Activated naive CD8-positive, alpha-beta T cell (primary cell): ENCODE results near the gene LY6G6C.

ENCODE experiments used
- H3K27ac Mint-ChIP-seq: one replicate; pipeline ENCODE4 v1.8.0; 2021; ENCODE audit warnings: mixed read lengths
- H3K27me3 Mint-ChIP-seq: one replicate; pipeline ENCODE4 v1.8.0; 2021; ENCODE audit warnings: mixed read lengths
- H3K36me3 Mint-ChIP-seq: one replicate; pipeline ENCODE4 v1.8.0; 2021; ENCODE audit warnings: mixed read lengths
- H3K4me1 Mint-ChIP-seq: one replicate; pipeline ENCODE4 v1.8.0; 2021; ENCODE audit warnings: low read depth, mixed read lengths
- H3K4me3 Mint-ChIP-seq: one replicate; pipeline ENCODE4 v1.8.0; 2021; ENCODE audit warnings: mild to moderate bottlenecking, mixed read lengths
- H3K9me3 Mint-ChIP-seq: one replicate; pipeline ENCODE4 v1.8.0; 2021; ENCODE audit warnings: low read depth, mixed read lengths

The LY6G6C gene, protein sequence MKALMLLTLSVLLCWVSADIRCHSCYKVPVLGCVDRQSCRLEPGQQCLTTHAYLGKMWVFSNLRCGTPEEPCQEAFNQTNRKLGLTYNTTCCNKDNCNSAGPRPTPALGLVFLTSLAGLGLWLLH

GRCh38 chr6:31721351-31722020, at the start of gene LY6G6C:
Gene LY6G6C (minus strand): TSS chr6:31721746. CDS start chr6:31721679, 67 bp downstream.
- Mint-ChIP-seq H3K36me3 (no peaks in the 10 kb centered on the region), H3K9me3 (no peaks in the 10 kb centered on the region), H3K4me3 (peak within 1 kb of the TSS; percentile 5), H3K27me3 (no peaks in the 10 kb centered on the region), H3K27ac (no peak within 1 kb of the TSS), H3K4me1 (peaks cover 17% of the 10 kb centered on the region)

- no peaks in the 10 kb centered on the region for H3K9me3 Mint-ChIP-seq
- peaks cover 32% of the 10 kb centered on the region for H3K4me1 Mint-ChIP-seq
- H3K27ac Mint-ChIP-seq, result no peak overlapping the region
- no peaks in the 10 kb centered on the region for H3K36me3 Mint-ChIP-seq
- H3K27me3 Mint-ChIP-seq, result no peaks in the 10 kb centered on the region
- H3K4me3 Mint-ChIP-seq, result no peak overlapping the region
Measured at GRCh38 chr6:31770860-31771259, 49.3 kb upstream of the LY6G6C start.

DNA sequence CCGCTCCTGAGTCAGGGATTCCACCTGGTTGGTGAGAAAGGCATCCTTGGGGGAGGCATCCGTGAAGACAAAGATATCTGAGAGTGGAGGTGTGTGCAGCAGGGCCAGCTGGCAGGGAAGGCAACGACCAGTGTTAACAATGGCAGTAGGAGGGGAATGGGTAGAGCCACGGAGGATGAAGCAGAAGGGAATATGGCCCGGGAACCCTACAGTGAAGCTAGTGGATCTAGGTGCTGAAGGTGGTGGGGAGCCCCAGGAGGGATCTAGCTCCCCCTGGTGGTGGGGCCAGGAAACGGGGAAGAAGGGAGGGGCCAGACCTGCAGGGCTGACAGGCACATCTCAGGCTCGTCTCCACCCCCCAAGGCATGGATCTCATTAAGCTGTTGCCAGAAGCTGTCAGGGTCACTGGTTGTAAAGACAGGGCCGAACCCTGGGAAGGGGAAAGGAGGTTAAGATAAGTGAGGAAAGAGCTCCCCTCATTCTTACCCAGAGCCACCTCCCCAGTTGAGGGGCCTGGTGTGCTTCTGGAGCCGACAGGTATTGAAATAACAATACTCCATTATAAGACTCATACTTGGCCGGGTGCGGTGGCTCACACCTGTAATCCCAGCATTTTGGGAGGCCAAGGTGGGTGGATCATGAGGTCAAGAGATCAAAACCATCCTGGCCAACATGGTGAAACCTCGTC, 48.3 kb upstream of the LY6G6C start:
- H3K27me3 Mint-ChIP-seq, result no peaks in the 10 kb centered on the region
- no peaks in the 10 kb centered on the region for H3K9me3 Mint-ChIP-seq
- peaks cover 27% of the 10 kb centered on the region for H3K4me1 Mint-ChIP-seq
- H3K4me3 Mint-ChIP-seq, result no peak overlapping the region
- H3K36me3 Mint-ChIP-seq, result no peaks in the 10 kb centered on the region
- no peak overlapping the region for H3K27ac Mint-ChIP-seq

DNA sequence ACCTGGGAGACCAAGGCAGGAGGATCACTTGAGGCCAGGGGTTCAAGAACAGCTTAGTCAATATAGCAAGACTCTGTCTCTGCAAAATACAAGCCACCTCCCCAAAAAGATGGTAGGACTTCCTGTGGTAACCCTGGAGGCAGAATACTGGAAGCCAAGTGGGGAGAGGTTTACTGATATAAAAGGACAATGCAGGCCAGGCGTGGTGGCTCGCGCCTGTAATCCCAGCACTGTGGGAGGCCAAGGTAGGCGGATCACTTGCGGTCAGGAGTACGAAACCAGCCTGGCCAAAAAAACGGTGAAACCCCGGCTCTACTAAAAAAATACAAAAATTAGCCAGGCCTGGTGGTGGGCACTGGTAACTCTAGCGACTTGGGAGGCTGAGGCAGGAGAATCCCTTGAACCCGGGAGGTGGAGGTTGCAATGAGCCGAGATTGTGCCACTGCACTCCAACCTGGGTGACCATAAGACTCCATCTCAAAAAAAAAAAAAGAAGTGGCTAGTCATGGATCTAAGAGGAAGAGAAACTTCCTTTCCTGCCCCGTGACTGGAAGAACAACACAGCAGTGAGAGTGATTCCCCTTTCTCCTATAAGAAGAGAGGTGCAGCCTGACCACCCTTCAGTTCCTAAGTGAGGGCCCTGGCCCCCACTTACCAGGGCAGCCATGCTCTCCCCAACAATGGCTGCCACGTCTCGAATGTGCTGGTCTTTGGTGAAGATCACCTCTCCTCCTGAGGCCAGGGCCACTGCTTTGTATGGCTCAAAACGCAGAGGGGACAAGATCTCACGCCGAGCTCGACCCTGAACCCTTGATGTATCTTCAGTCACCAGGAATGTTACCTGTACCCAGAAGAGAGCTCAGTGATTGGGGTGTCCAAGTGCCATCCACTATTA, 47.1 kb upstream of the LY6G6C start:
- Mint-ChIP-seq H3K36me3 (peaks cover 2% of the 10 kb centered on the region), H3K9me3 (no peaks in the 10 kb centered on the region), H3K27me3 (no peaks in the 10 kb centered on the region), H3K4me3 (no peak overlapping the region), H3K27ac (no peak overlapping the region), H3K4me1 (peaks cover 27% of the 10 kb centered on the region)

- no peak overlapping the region for H3K4me3 Mint-ChIP-seq
- H3K36me3 Mint-ChIP-seq, result peaks cover 8% of the 10 kb centered on the region
- no peaks in the 10 kb centered on the region for H3K9me3 Mint-ChIP-seq
Measured at GRCh38 chr6:31767096-31767645, 45.6 kb upstream of the LY6G6C start.

DNA sequence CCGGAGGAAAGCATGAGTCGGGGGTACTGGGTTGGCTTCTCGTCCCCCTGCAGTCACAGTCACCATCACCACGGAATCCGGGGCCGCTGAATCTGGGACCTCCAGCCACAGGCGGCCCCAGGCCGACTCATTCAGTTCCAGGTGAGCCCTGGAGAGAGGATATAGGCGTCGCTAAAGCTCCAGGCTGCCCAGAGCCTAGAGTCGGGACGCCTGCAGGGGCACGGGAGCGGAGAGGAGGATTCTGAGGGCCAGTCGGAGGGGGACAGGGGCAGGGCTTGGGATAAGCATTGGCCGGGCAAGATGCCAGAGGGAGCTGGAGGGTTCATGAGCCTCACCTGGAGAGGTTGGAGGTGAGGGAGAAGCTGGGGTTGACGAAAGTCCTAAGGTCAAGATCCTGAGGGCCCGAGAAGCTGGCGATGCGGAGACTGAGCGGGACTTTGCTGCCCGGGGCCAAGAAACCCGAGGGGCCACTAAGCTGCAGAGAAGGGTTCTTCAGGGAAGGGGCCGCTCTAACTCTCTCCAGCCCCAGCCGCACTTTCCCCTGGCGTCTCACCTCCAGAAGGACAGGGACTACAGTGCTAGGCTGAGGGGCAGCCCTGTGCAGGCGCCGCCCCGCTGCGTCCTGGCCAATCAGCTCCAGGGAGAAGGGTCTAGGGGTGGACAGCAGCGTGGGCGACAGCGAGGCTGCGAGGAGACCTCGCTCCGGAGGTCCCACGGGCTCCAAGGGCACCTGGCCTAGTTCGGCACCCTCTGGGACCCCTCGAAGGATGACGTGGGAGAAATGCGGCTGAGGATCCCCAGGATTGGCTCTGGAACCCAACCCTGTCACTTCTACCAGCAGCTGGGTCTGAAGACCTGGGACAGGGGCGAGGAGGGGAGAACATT, 44.6 kb upstream of the LY6G6C start:
- Mint-ChIP-seq H3K36me3 (peaks cover 13% of the 10 kb centered on the region), H3K9me3 (no peaks in the 10 kb centered on the region), H3K4me1 (peaks cover 11% of the 10 kb centered on the region), H3K27me3 (no peaks in the 10 kb centered on the region), H3K27ac (no peak overlapping the region), H3K4me3 (no peak overlapping the region)

More at GRCh38 chr6:31767096-31767645, 45.6 kb upstream of the LY6G6C start:
- Mint-ChIP-seq H3K27ac (no peak overlapping the region), H3K27me3 (no peaks in the 10 kb centered on the region), H3K4me1 (peaks cover 18% of the 10 kb centered on the region)

DNA sequence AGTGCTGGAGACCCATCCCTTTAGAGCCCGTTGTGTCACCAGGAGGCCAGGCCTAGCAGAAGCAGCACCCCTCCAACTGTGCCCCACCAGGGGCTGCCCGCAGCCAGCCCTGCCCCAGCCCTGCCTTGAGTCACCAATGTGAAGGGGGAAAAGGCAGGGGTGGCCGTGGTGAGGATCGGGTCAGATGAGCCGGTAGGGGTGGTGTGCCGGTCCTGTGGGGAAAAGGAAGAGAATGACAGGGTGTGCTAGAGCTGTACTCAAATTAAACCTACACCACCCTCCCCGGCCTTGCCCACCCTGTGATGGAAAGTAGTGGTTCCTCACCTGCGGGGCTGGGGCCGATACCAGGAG, 44.0 kb upstream of the LY6G6C start:
- Mint-ChIP-seq H3K27me3 (no peaks in the 10 kb centered on the region), H3K4me1 (peaks cover 7% of the 10 kb centered on the region), H3K27ac (no peak overlapping the region), H3K9me3 (no peaks in the 10 kb centered on the region), H3K36me3 (peaks cover 16% of the 10 kb centered on the region), H3K4me3 (no peak overlapping the region)

DNA sequence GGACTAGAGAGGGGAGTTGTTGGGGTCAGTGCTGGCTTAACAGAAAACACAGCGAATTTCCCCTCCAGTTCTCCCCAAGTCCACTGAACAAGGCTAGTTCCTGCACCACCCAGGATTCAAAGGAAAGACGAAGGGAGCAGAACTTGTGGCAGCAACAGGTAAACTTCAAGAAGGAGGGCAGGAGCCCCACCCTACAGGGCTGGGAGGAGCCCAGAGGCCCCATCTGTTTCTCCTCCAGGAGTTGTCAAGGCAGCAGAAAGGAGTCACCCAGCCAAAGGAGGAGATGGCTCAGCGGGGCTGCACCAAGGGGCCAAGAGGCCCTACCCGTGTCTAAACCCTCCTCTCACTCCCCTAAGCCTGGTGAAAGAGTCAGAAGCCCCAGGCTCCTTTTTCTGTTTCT, 42.7 kb upstream of the LY6G6C start:
- Mint-ChIP-seq H3K4me1 (peaks cover 2% of the 10 kb centered on the region), H3K27ac (no peak overlapping the region)

DNA sequence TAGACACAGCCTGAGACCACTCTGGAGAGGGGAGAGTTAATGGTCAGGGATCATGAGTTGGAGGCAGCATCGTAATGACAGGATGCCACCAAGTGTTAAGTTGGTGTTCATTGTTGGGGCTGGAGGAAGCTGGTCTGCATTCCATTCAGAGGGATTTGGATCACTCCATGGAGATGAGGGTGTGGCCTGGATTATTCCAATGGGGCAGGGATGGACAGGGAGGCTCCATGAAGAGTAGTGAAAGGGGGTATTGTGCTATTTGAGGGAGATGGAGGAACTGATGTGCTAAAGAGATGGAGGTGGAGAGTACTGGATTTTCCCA, 42.0 kb upstream of the LY6G6C start:
- no peaks in the 10 kb centered on the region for H3K9me3 Mint-ChIP-seq
- H3K4me3 Mint-ChIP-seq, result no peak overlapping the region
- no peaks in the 10 kb centered on the region for H3K27me3 Mint-ChIP-seq
- H3K36me3 Mint-ChIP-seq, result peaks cover 23% of the 10 kb centered on the region
- peaks cover 2% of the 10 kb centered on the region for H3K4me1 Mint-ChIP-seq
- H3K27ac Mint-ChIP-seq, result no peak overlapping the region

More for the DNA sequence above, 42.7 kb upstream of the LY6G6C start:
- Mint-ChIP-seq H3K27me3 (no peaks in the 10 kb centered on the region), H3K9me3 (no peaks in the 10 kb centered on the region), H3K4me3 (no peak overlapping the region), H3K36me3 (peaks cover 19% of the 10 kb centered on the region)

DNA sequence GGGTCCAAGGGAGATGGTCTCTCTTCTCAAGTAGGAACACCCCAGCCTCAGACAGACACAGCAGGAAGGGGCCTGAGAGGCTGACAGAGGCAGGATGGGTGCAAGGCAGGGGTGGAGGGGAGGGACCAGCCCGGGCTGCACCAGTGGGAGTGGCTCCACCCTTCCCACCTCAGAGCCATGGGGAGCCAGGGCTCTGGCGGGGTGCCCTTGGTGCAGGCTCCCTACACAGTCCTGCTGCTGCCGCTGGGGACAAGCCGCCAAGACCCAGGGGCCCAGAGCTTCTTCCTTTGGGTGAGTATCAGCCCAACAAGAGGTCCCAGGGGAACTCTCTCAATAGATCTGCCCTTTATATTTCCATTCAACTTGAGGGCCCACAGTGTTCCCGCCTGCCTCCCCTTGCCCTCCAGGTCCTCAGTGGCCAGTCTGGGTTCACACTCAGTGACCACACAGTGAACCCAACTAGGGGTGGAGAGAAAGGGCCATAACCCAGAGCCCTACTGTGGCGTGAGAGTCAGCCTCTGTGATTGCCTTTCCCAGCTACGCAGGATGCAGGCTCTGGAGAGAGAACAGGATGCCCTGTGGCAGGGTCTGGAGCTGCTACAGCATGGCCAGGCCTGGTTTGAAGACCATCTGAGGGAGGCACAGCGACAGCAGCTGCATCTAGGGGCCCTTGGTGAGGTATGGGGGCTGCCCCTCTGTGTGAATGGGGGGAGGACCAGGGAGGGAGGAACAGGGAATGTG, 41.5 kb upstream of the LY6G6C start:
- no peak overlapping the region for H3K27ac Mint-ChIP-seq

DNA sequence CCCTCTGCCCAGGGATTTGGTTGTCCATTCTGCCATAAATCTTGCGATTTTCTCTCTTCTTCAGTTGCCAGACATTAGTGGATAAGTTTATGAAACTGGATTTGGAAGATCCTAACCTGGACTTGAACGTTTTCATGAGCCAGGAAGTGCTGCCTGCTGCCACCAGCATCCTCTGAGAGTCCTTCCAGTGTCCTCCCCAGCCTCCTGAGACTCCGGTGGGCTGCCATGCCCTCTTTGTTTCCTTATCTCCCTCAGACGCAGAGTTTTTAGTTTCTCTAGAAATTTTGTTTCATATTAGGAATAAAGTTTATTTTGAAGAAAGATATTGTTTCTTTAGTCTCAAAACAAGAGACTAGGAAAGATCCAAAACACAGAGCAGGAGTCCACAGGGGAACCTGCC, 40.8 kb upstream of the LY6G6C start, which contains the start of gene SAPCD1:
SAPCD1 (plus strand) TSS at position 301 of the 400 bp plus-strand sequence. CDS start 399 bp downstream, outside the sequence.
- H3K27me3 Mint-ChIP-seq, result no peaks in the 10 kb centered on the region
- H3K27ac Mint-ChIP-seq, result no peak within 1 kb of the TSS
- H3K36me3 Mint-ChIP-seq, result peaks cover 23% of the 10 kb centered on the region
- no peaks in the 10 kb centered on the region for H3K4me1 Mint-ChIP-seq
- no peaks in the 10 kb centered on the region for H3K9me3 Mint-ChIP-seq
- no peak within 1 kb of the TSS for H3K4me3 Mint-ChIP-seq

More for the DNA sequence above, 41.5 kb upstream of the LY6G6C start:
- Mint-ChIP-seq H3K4me3 (no peak overlapping the region), H3K4me1 (peaks cover 2% of the 10 kb centered on the region), H3K9me3 (no peaks in the 10 kb centered on the region), H3K27me3 (no peaks in the 10 kb centered on the region), H3K36me3 (peaks cover 23% of the 10 kb centered on the region)

GRCh38 chr6:31761343-31761742, 39.8 kb upstream of the LY6G6C start:
- Mint-ChIP-seq H3K27ac (no peak overlapping the region), H3K4me1 (no peaks in the 10 kb centered on the region), H3K4me3 (no peak overlapping the region), H3K9me3 (no peaks in the 10 kb centered on the region), H3K27me3 (no peaks in the 10 kb centered on the region), H3K36me3 (peaks cover 23% of the 10 kb centered on the region)

- no peak overlapping the region for H3K4me3 Mint-ChIP-seq
- H3K4me1 Mint-ChIP-seq, result no peaks in the 10 kb centered on the region
- no peak overlapping the region for H3K27ac Mint-ChIP-seq
- no peaks in the 10 kb centered on the region for H3K9me3 Mint-ChIP-seq
- no peaks in the 10 kb centered on the region for H3K27me3 Mint-ChIP-seq
- H3K36me3 Mint-ChIP-seq, result peaks cover 23% of the 10 kb centered on the region
Measured at GRCh38 chr6:31760790-31761189, 39.2 kb upstream of the LY6G6C start.
